HG02943 (cell line): ENCODE results near the gene VPS33B.
"Not testable (repeated sequence)": the region's sequence is repeated elsewhere in the genome, so short reads cannot be mapped to it uniquely, and the experiment has no call there.

Source experiments
- ATAC-seq: cut with Tn5 transposase; IDR thresholded peaks from one replicate; pipeline ENCODE4 v1.9.1; 2021; ENCODE audit warnings: mild to moderate bottlenecking, low read depth, moderate library complexity; ENCODE audit not compliant: unreplicated experiment

Gene VPS33B

GRCh38 chr15:91032919-91033803 lies 10.8 kb upstream of the VPS33B start:
- no peak for ATAC-seq

- no peak for ATAC-seq
Observed at GRCh38 chr15:91031796-91032195, 9.4 kb upstream of the VPS33B start.

GRCh38 chr15:91027677-91028076 lies 5.3 kb upstream of the VPS33B start:
- no peak for ATAC-seq

- ATAC-seq, result no peak
Observed at GRCh38 chr15:91023720-91024119, 1.3 kb upstream of the VPS33B start.

GRCh38 chr15:91022832-91023129 lies 387 bp upstream of the VPS33B start:
- no peak for ATAC-seq

- no peak for ATAC-seq
Observed at GRCh38 chr15:91021516-91022074, 799 bp downstream of the VPS33B start.

- no peak for ATAC-seq
Observed at GRCh38 chr15:91018158-91018557, 4.2 kb downstream of the VPS33B start.

GRCh38 chr15:91017716-91018115 lies 4.7 kb downstream of the VPS33B start:
- no peak for ATAC-seq

GRCh38 chr15:91013701-91014100 lies 8.7 kb downstream of the VPS33B start:
- not testable (repeated sequence) for ATAC-seq

- no peak for ATAC-seq
Observed at GRCh38 chr15:91007266-91007665, 15.1 kb downstream of the VPS33B start.

GRCh38 chr15:91001209-91001608 lies 21.2 kb downstream of the VPS33B start:
- no peak for ATAC-seq

- no peak for ATAC-seq
Observed at GRCh38 chr15:90998737-90999136, 23.7 kb downstream of the VPS33B start.

GRCh38 chr15:90994417-90995311 lies 27.7 kb downstream of the VPS33B start, which contains the start of gene PRC1:
PRC1 (minus strand) TSS chr15:90994535; CDS start chr15:90994417, 118 bp downstream.
- ATAC-seq, result peak; percentile 93

- ATAC-seq, result peak; percentile 19
Observed at GRCh38 chr15:90994059-90994416, 28.4 kb downstream of the VPS33B start.

GRCh38 chr15:90991587-90992285 lies 30.7 kb downstream of the VPS33B start:
- no peak for ATAC-seq

GRCh38 chr15:90990446-90990845 lies 31.9 kb downstream of the VPS33B start:
- ATAC-seq, result no peak

GRCh38 chr15:90989040-90989768 lies 33.2 kb downstream of the VPS33B start:
- no peak for ATAC-seq

- no peak for ATAC-seq
Observed at GRCh38 chr15:90988296-90988695, 34.1 kb downstream of the VPS33B start.

GRCh38 chr15:90987561-90988141 lies 34.7 kb downstream of the VPS33B start:
- no peak for ATAC-seq
